H1 (cell line): ENCODE measurements around the gene KMT2A. TPM values are rescaled to one million over a fixed set of nuclear protein-coding genes. Genes with fewer than 3 reads are reported as not detected.

Experiments
- CTCF ChIA-PET: fragments of 300-600 bp; sonication (Branson Sonifier 250); formaldehyde crosslinking; loops from one replicate; lab custom pipeline; 2021; ENCODE audit not compliant: partially characterized antibody; lab: Charles Lee
- POLR2A ChIA-PET: fragments of 300-600 bp; sonication (Branson Sonifier 250); formaldehyde crosslinking; loops from one replicate; lab custom pipeline; 2021; ENCODE audit warnings: inconsistent platforms; ENCODE audit not compliant: partially characterized antibody; lab: Charles Lee
- DNase-seq, 2 experiments: peaks; one replicate each; pipeline versions ENCODE4 v3.0.0 to v3.0.0-alpha.2; 2010 to 2022; ENCODE audit warnings: low spot score in 2 of 2, low read depth in 1 of 2, mixed read lengths in 1 of 2
- FAIRE-seq: peaks from 2 replicates; lab custom pipeline; 2011; peaks lifted over from hg19 to GRCh38; lab: Jason Lieb, UNC
- H2AFZ ChIP-seq: 2 replicates; pipeline ENCODE4 v1.8.1; 2012; ENCODE audit warnings: low read length, inconsistent platforms
- H2AK5ac ChIP-seq: 2 replicates; pipeline ENCODE4 v1.6.1; 2013; ENCODE audit warnings: low read depth, low read length
- H2BK120ac ChIP-seq: replicated peaks from 2 replicates; pipeline ENCODE3; 2013; ENCODE audit warnings: low read depth, low read length, inconsistent platforms
- H2BK12ac ChIP-seq: 2 replicates; pipeline ENCODE4 v1.6.1; 2013; ENCODE audit warnings: low read depth, low read length
- H2BK15ac ChIP-seq: 2 replicates; pipeline ENCODE4 v1.6.1; 2013; ENCODE audit warnings: low read length
- H2BK20ac ChIP-seq: 2 replicates; pipeline ENCODE4 v1.6.1; 2013; ENCODE audit warnings: low read length
- H2BK5ac ChIP-seq: 2 replicates; pipeline ENCODE4 v1.6.1; 2013; ENCODE audit warnings: low read depth, low read length
- H3K14ac ChIP-seq: 2 replicates; pipeline ENCODE4 v1.6.1; 2013; ENCODE audit warnings: inconsistent platforms; ENCODE audit not compliant: insufficient read length
- H3K18ac ChIP-seq: 2 replicates; pipeline ENCODE4 v1.6.1; 2013; ENCODE audit warnings: low read length; ENCODE audit errors: extremely low read depth
- H3K23ac ChIP-seq: 2 replicates; pipeline ENCODE4 v1.6.1; 2013; ENCODE audit warnings: inconsistent platforms; ENCODE audit not compliant: insufficient read length
- H3K23me2 ChIP-seq: 2 replicates; pipeline ENCODE4 v1.6.1; 2013; ENCODE audit warnings: low read depth, low read length
- H3K27ac ChIP-seq: 2 replicates; pipeline ENCODE4 v1.6.1; 2011; ENCODE audit warnings: low read depth, low read length, inconsistent platforms
- H3K27me3 ChIP-seq, 4 experiments: replicated peaks in 1 of 4; 1 replicate in 1 of 4; 2 replicates in 3 of 4; pipeline versions ENCODE4 v1.6.1 to v1.8.1; 2011 to 2013; ENCODE audit warnings: low read length in 3 of 4, mild to moderate bottlenecking in 3 of 4, inconsistent platforms in 2 of 4, mixed read lengths in 2 of 4, moderate library complexity in 1 of 4; ENCODE audit not compliant: control insufficient read depth in 3 of 4, insufficient read depth in 3 of 4; ENCODE audit errors: extremely low read depth in 1 of 4
- H3K36me3 ChIP-seq, 4 experiments: 2 replicates each; pipeline versions ENCODE4 v1.6.1 to v1.8.1; 2011 to 2013; ENCODE audit warnings: mild to moderate bottlenecking in 4 of 4, low read length in 3 of 4, moderate library complexity in 2 of 4, control low read depth in 1 of 4, inconsistent platforms in 1 of 4; ENCODE audit not compliant: insufficient read depth in 4 of 4, control insufficient read depth in 2 of 4
- H3K4ac ChIP-seq: replicated peaks from 2 replicates; pipeline ENCODE3; 2013; ENCODE audit warnings: low read length, low read depth, mixed read lengths, inconsistent platforms; ENCODE audit not compliant: insufficient read length
- H3K4me1 ChIP-seq, 4 experiments: replicated peaks in 1 of 4; 1 replicate in 1 of 4; 2 replicates in 3 of 4; pipeline versions ENCODE4 v1.6.1 to v1.8.1; 2011 to 2013; ENCODE audit warnings: low read length in 3 of 4, inconsistent platforms in 2 of 4, mixed read lengths in 1 of 4; ENCODE audit not compliant: insufficient read depth in 4 of 4, control insufficient read depth in 3 of 4
- H3K4me2 ChIP-seq, 2 experiments: 2 replicates each; pipeline versions ENCODE4 v1.6.1 to v1.8.1; 2011 to 2013; ENCODE audit warnings: low read depth in 2 of 2, low read length in 2 of 2, control low read depth in 1 of 2, inconsistent platforms in 1 of 2, mild to moderate bottlenecking in 1 of 2; ENCODE audit not compliant: insufficient read depth in 1 of 2
- H3K4me3 ChIP-seq, 4 experiments: fragments of 200-600, 300-600 bp in 1 of 4; sonication (generic), shearing (Covaris generic), sonication (Bioruptor Twin) in 1 of 4; 2 replicates each; pipeline versions ENCODE4 v1.5.1 to v1.8.1; 2011 to 2016; ENCODE audit warnings: low read length in 4 of 4, low read depth in 3 of 4, control low read depth in 2 of 4, inconsistent platforms in 2 of 4, mild to moderate bottlenecking in 2 of 4, mixed read lengths in 1 of 4, moderate library complexity in 1 of 4; ENCODE audit not compliant: insufficient read depth in 2 of 4; ENCODE audit errors: extremely low read depth in 1 of 4
- H3K56ac ChIP-seq: replicated peaks from 2 replicates; pipeline ENCODE3; 2013; ENCODE audit warnings: low read depth, mild to moderate bottlenecking, mixed read lengths, low read length, inconsistent platforms; ENCODE audit not compliant: insufficient read length
- H3K79me1 ChIP-seq: 2 replicates; pipeline ENCODE4 v1.6.1; 2013; ENCODE audit warnings: low read depth, low read length, control low read depth
- H3K79me2 ChIP-seq, 2 experiments: 2 replicates each; pipeline versions ENCODE4 v1.6.1 to v1.8.1; 2012 to 2013; ENCODE audit warnings: low read length in 2 of 2, mild to moderate bottlenecking in 2 of 2, inconsistent platforms in 1 of 2; ENCODE audit not compliant: insufficient read depth in 2 of 2, control insufficient read depth in 1 of 2
- H3K9ac ChIP-seq, 4 experiments: replicated peaks in 1 of 4; 1 replicate in 1 of 4; 2 replicates in 3 of 4; pipeline versions ENCODE4 v1.6.1 to v1.8.1; 2011 to 2013; ENCODE audit warnings: low read depth in 3 of 4, low read length in 3 of 4, control low read depth in 2 of 4, mild to moderate bottlenecking in 2 of 4, moderate library complexity in 2 of 4, inconsistent platforms in 1 of 4; ENCODE audit errors: extremely low read depth in 1 of 4
- H3K9me3 ChIP-seq, 2 experiments: 2 replicates each; pipeline versions ENCODE4 v1.6.1 to v1.8.1; 2012 to 2013; ENCODE audit warnings: mild to moderate bottlenecking in 2 of 2, moderate library complexity in 2 of 2, control low read depth in 1 of 2, inconsistent platforms in 1 of 2, low read depth in 1 of 2, low read length in 1 of 2, mixed read lengths in 1 of 2; ENCODE audit not compliant: insufficient read depth in 2 of 2
- H4K20me1 ChIP-seq, 2 experiments: replicated peaks in 1 of 2; 2 replicates each; pipeline versions ENCODE3 to v1.8.1; 2011 to 2013; ENCODE audit warnings: inconsistent platforms in 2 of 2, low read length in 2 of 2, mild to moderate bottlenecking in 1 of 2; ENCODE audit not compliant: insufficient read depth in 2 of 2, control insufficient read depth in 1 of 2
- H4K5ac ChIP-seq: 2 replicates; pipeline ENCODE4 v1.6.1; 2013; ENCODE audit warnings: low read length, low read depth, mixed read lengths, inconsistent platforms; ENCODE audit not compliant: insufficient read length
- H4K8ac ChIP-seq: 2 replicates; pipeline ENCODE4 v1.8.0; 2013; ENCODE audit warnings: mild to moderate bottlenecking, moderate library complexity, low read length, inconsistent platforms; ENCODE audit not compliant: insufficient read depth; ENCODE audit errors: extremely low read depth
- H4K91ac ChIP-seq: replicated peaks from 2 replicates; pipeline ENCODE3; 2013; ENCODE audit warnings: low read length, mixed read lengths, inconsistent platforms; ENCODE audit not compliant: insufficient read length
- BRCA1 ChIP-seq: IDR thresholded peaks from 2 replicates; pipeline ENCODE4 v1.6.1; 2012; ENCODE audit warnings: low read depth, low read length, improper control_type of control experiment
- CREB1 ChIP-seq: IDR thresholded peaks from 2 replicates; pipeline ENCODE4 v1.6.1; 2012; ENCODE audit warnings: inconsistent platforms
- EGR1 ChIP-seq: IDR thresholded peaks from 2 replicates; pipeline ENCODE4 v1.6.1; 2011; ENCODE audit warnings: low read depth, low read length, borderline replicate concordance
- GABPA ChIP-seq: IDR thresholded peaks from 2 replicates; pipeline ENCODE4 v1.6.1; 2011; ENCODE audit warnings: mild to moderate bottlenecking, low read length, moderate library complexity, borderline replicate concordance; ENCODE audit not compliant: insufficient read depth
- KDM1A ChIP-seq: fragments of 200-600, 300-600 bp; sonication (generic); IDR thresholded peaks from 2 replicates; pipeline ENCODE4 v1.7.1; 2016; ENCODE audit warnings: mild to moderate bottlenecking, low read length, borderline replicate concordance
- MAFK ChIP-seq: IDR thresholded peaks from 2 replicates; pipeline ENCODE4 v1.6.1; 2012; ENCODE audit warnings: low read depth, mild to moderate bottlenecking, improper control_type of control experiment, low read length
- NRF1 ChIP-seq: IDR thresholded peaks from 2 replicates; pipeline ENCODE4 v1.6.1; 2011; ENCODE audit warnings: mild to moderate bottlenecking, low read depth, low read length, improper control_type of control experiment
- POU5F1 ChIP-seq: IDR thresholded peaks from 2 replicates; pipeline ENCODE4 v1.6.1; 2011; ENCODE audit warnings: low read depth, mild to moderate bottlenecking, low read length, moderate library complexity
- RFX5 ChIP-seq: IDR thresholded peaks from 2 replicates; pipeline ENCODE4 v1.6.1; 2011; ENCODE audit warnings: low read depth, low read length, improper control_type of control experiment, borderline replicate concordance
- RNF2 ChIP-seq: fragments of 200-900, 300-1000 bp; sonication (generic); IDR thresholded peaks from 2 replicates; pipeline ENCODE4 v1.7.1; 2016; ENCODE audit warnings: borderline replicate concordance, low read depth, mild to moderate bottlenecking, antibody characterized with exemption, low read length; ENCODE audit not compliant: poor library complexity, severe bottlenecking; ENCODE audit errors: missing control alignments
- SP1 ChIP-seq: IDR thresholded peaks from 2 replicates; pipeline ENCODE4 v1.6.1; 2011; ENCODE audit warnings: low read depth, low read length
- TEAD4 ChIP-seq: IDR thresholded peaks from 2 replicates; pipeline ENCODE4 v1.6.1; 2012; ENCODE audit warnings: low read depth, low read length, inconsistent platforms, mixed read lengths
- WGBS, 2 experiments: shearing (Covaris generic) in 1 of 2; methylation state at CpG; one replicate each; pipeline versions ENCODE4 v1.1.6 to v1.1.7; 2013 to 2015; ENCODE audit warnings: low lambda C conversion rate in 2 of 2, mixed read lengths in 2 of 2, inconsistent platforms in 1 of 2, low coverage in 1 of 2, missing lambda C conversion rate in 1 of 2; ENCODE audit not compliant: insufficient replicate concordance in 2 of 2, insufficient coverage in 1 of 2, insufficient read length in 1 of 2; ENCODE audit errors: extremely low coverage in 1 of 2, missing lambda C conversion rate in 1 of 2; 5-methylcytosine and 5-hydroxymethylcytosine counted together
- polyA plus RNA-seq, 7 experiments: library from polyadenylated mRNA; depleted of rRNA in 3 of 7; stranded (reverse) in 5 of 7; unstranded in 2 of 7; fragments of >200 nt in 5 of 7; fragments of 200-250 nt in 2 of 7; gene quantifications; 1 replicate in 5 of 7; 2 replicates in 1 of 7; 4 replicates in 1 of 7; pipeline versions ENCODE4 v1.2.1 to v1.2.3, GENCODE V29; 2011 to 2013; ENCODE audit warnings: missing spikeins in 2 of 7, mixed read lengths in 2 of 7
- total RNA-seq: library from RNA; stranded (reverse); fragmentation: NEBNext Ultra II Directional; extraction: Animal tissue kit (Norgen Biotek cat#: 25700); gene quantifications from 2 replicates; pipeline ENCODE4 v1.2.1, GENCODE V29; 2021
- TF ChIP-seq, protein P1 (sequence below): IDR thresholded peaks from 2 replicates; pipeline ENCODE4 v1.6.1; 2012; ENCODE audit warnings: inconsistent platforms

The KMT2A gene
- total and polyA plus RNA-seq, 2 of the 8 experiments (the other 6 are each of a cell fraction or from before 2014, with no cell fraction given), result 35.9 to 62.1 TPM

DNA sequence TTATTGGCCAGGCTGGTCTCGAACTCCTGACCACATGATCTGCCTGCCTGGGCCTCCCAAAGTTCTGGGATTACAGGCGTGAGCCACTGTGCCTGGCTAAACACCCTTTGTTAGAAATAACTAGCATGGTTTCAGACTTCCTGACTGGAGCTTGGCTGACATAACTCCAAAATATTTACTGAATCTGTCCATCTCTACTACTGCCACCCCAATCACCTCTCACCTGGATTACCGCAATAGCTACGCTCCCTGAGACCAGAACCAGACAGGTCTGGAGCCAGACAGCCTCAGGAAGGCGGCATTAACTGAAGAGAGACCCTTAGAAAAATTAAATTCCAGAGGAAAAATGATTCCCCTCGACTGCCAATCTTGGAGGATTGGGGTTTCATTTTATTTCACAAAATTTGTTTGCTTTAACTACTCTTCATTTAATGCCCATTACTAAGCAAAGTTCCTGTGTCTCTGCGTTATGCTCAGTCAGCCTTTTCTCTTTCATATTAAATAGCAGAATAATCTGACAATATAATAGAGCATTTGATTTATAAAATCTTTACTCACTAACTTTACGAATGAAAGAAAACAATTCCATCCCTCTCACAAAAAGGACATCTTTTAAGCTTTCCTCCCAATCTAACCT lies 107.8 kb downstream of the KMT2A start:
- H3K56ac ChIP-seq, result no peak overlapping the region
- no peak for FAIRE-seq
- H2BK20ac ChIP-seq, result no peak overlapping the region
- H3K27me3 ChIP-seq, result no peaks in the 10 kb centered on the region
- H2AFZ ChIP-seq, result no peak overlapping the region
- no peak overlapping the region for H2BK5ac ChIP-seq
- H2BK120ac ChIP-seq, result no peak overlapping the region
- WGBS, 2 experiments, result 93 to 100% methylated on average over 1 to 8 of the region's 8 CpGs
- H3K9ac ChIP-seq, result no peak overlapping the region
- no peak overlapping the region for H4K8ac ChIP-seq
- no peaks in the 10 kb centered on the region for H3K4me1 ChIP-seq
- H4K20me1 ChIP-seq, result peaks cover 0 to 1% of the 10 kb centered on the region in 2 experiments
- ChIA-PET CTCF (interaction anchor here (1.2 to 1.9 kb wide), 2 partner anchors 15 to 247 kb away, joined by 3 to 4 read pairs; no protein-coding TSS in a partner anchor), POLR2A (interaction anchor here (0.5 to 1.8 kb wide), 4 partner anchors 10 to 208 kb away, joined by 3 to 4 read pairs (median 3); no protein-coding TSS in a partner anchor)
- no peak overlapping the region for H3K23ac ChIP-seq
- no peak overlapping the region for H3K18ac ChIP-seq
- no peak overlapping the region for H2AK5ac ChIP-seq
- H2BK12ac ChIP-seq, result no peak overlapping the region
- H3K23me2 ChIP-seq, result 0 out of 2 replicates have a peak, but pooled peaks cover 2% of the 10 kb centered on the region
- no peak overlapping the region for H3K27ac ChIP-seq
- H3K79me1 ChIP-seq, result no peaks in the 10 kb centered on the region
- H3K4me3 ChIP-seq, result no peak overlapping the region
- H3K36me3 ChIP-seq, result peaks cover 0 to 3% (median 0%) of the 10 kb centered on the region in 4 experiments; a peak in 1 of 8 replicates
- TF ChIP-seq SP1, result no peak
- TF ChIP-seq GABPA, result no peak
- TF ChIP-seq KDM1A, result no peak
- no peak for TF ChIP-seq RFX5
- no peak for TF ChIP-seq POU5F1
- TF ChIP-seq CREB1, result no peak
- no peak for TF ChIP-seq MAFK
- TF ChIP-seq NRF1, result no peak
- no peak for TF ChIP-seq EGR1
- no peak for TF ChIP-seq TEAD4
- TF ChIP-seq, protein P1, sequence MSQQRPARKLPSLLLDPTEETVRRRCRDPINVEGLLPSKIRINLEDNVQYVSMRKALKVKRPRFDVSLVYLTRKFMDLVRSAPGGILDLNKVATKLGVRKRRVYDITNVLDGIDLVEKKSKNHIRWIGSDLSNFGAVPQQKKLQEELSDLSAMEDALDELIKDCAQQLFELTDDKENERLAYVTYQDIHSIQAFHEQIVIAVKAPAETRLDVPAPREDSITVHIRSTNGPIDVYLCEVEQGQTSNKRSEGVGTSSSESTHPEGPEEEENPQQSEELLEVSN, result no peak
- no peak for TF ChIP-seq RNF2
- TF ChIP-seq BRCA1, result no peak
- H3K79me2 ChIP-seq, result no peaks in the 10 kb centered on the region
- H3K4ac ChIP-seq, result no peak overlapping the region
- H4K91ac ChIP-seq, result no peak overlapping the region
- H4K5ac ChIP-seq, result no peak overlapping the region
- H3K9me3 ChIP-seq, result no peaks in the 10 kb centered on the region
- H2BK15ac ChIP-seq, result no peak overlapping the region
- H3K14ac ChIP-seq, result no peak overlapping the region
- no peak overlapping the region for H3K4me2 ChIP-seq
- no peak for DNase-seq
